GM12872 (cell line): Measurements from ENCODE around the gene ADAMTS1.

Source experiments
- TF ChIP-seq, protein P1 (sequence below): IDR thresholded peaks from 3 replicates; pipeline ENCODE4 v1.5.1; 2011; ENCODE audit warnings: low read depth, mild to moderate bottlenecking, low read length, moderate library complexity; ENCODE audit not compliant: insufficient read depth

Gene ADAMTS1

DNA sequence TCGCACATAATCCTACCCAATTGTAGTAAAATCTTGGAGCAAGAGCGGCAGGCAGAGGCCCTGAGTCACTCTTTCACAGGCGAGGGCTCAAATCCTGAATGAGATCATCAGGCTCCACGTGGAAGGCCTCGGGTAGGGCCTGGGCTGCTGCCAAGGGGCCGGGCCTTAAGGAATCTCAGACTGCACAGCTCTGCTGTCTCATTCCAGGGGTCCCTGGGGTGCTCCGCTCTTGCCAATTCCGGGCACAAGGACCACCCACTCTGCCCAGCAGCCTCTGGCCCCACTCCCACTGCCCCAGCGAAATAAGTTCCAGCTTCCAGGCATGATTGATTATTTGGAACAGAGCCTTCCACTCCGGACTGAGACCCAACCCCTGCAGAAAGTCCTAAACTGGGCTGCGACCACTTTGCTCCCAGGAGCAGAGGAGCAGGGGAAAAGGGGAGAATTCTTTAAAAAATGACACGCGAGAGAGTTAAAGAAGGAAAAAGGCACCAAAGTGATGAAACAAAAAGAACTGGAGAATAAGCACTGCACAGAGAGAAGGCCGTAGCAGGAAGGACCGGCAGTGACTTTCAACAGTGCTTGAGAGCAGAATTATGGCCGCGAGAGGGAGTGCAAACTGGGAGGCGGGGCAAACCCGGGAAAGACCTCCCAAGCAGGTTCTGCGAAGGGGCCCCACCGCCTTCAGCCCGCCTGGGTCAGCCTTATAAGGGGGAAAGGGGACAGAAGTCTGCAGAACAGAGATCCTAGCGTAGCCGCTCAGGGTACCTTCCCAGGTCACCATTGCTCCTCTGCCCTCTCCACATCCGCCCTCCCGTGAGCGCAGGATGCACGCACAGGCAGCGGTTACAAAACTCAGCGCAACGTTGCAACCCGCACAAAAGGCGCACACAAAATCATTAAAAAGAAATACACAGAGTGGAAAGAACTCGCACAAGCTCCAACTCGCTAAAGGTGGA lies 2.0 kb downstream of the ADAMTS1 start:
- TF ChIP-seq, protein P1, sequence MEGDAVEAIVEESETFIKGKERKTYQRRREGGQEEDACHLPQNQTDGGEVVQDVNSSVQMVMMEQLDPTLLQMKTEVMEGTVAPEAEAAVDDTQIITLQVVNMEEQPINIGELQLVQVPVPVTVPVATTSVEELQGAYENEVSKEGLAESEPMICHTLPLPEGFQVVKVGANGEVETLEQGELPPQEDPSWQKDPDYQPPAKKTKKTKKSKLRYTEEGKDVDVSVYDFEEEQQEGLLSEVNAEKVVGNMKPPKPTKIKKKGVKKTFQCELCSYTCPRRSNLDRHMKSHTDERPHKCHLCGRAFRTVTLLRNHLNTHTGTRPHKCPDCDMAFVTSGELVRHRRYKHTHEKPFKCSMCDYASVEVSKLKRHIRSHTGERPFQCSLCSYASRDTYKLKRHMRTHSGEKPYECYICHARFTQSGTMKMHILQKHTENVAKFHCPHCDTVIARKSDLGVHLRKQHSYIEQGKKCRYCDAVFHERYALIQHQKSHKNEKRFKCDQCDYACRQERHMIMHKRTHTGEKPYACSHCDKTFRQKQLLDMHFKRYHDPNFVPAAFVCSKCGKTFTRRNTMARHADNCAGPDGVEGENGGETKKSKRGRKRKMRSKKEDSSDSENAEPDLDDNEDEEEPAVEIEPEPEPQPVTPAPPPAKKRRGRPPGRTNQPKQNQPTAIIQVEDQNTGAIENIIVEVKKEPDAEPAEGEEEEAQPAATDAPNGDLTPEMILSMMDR = no peak

DNA sequence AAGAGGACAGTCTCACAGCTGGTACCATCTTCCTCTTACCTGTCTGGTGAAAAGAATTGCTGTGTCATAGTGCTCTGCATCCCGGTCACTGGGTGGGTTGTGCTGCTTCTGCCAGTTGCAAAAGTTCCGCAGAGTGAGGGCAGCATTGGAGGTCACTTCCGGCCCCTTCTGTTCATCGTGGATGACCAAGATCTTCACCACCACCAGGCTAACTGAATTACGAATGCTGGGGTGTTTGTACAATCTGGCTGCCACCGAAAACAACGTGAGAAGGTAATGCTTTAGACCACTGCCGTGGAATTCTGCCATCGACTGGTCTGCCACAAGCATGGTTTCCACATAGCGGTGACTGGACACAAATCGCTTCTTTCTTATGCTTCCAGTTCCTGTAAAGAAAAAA lies 2.9 kb downstream of the ADAMTS1 start:
- TF ChIP-seq, protein P1 = no peak

DNA sequence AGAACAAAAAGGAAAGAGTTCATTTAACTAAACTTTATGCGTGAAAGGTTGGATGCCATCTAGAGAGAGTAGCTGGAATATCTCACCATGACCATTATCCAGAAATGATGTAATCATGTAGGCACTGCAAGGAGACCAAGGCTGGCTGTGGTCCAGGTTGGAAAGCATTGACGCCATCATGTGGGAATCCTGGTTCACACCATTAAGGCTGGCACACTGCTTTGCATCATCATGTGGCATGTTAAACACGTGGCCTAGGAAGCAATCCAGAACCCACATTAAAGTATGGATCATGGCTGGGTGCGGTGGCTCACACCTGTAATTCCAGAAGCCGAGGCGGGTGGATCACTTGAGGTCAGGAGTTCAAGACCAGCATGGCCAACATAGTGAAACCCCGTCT lies 4.3 kb downstream of the ADAMTS1 start:
- TF ChIP-seq, protein P1 = no peak

DNA sequence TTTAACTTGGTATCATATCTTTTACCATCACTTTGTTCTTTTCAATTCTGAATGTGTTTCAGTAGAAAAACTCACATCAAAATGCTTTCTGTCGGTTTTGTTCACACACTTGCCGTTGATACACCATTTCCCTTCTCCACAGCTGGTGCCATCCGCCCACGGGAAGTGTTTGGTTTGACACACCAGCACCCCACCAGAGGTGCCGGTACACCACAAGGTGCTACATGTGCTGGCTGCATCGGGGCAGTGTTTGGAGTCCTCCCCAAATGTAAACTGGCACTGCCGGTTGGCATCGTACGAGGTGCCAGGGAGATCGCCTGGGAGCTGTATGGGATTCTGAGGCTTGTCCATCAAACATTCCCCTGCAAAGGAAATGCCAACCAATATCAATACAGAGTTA lies 5.0 kb downstream of the ADAMTS1 start:
- TF ChIP-seq, protein P1 = no peak

DNA sequence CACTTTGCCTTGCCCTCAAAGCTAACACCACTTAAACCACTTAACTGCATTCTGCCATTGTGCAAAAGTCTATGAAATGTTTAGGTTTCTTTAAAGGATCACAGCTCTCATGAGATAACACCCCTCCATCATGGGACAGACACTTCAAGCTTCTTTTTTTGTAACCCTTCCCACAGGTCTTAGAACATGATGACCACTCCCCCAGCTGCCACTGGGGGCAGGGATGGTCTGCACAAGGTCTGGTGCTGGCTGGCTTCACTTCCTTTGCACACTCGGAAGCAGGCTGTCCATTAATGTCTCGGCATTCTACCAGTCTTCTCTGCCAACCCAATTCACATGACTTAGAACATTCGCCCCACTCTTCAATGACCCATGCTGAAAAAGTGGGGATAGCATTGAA lies 7.7 kb downstream of the ADAMTS1 start:
- TF ChIP-seq, protein P1 = no peak

DNA sequence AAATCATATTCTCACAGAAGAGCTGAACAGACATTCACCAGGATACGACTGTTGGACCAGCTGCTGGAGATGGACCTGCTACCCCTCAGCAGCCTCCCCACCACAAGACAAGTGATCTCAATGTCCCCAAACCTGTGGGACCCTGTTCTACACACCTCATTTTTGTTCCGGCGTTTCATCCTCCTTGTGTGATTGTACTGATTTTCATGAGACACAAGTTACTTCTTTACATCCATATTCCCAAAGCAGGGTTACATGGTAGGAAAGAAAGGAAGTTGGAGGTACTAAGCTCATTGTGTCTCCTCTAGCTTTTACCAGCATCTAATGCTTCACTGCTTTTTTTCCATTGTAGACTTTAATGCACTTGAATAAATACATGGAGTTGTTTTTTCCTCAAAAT lies 8.7 kb downstream of the ADAMTS1 start:
- TF ChIP-seq, protein P1 = no peak

DNA sequence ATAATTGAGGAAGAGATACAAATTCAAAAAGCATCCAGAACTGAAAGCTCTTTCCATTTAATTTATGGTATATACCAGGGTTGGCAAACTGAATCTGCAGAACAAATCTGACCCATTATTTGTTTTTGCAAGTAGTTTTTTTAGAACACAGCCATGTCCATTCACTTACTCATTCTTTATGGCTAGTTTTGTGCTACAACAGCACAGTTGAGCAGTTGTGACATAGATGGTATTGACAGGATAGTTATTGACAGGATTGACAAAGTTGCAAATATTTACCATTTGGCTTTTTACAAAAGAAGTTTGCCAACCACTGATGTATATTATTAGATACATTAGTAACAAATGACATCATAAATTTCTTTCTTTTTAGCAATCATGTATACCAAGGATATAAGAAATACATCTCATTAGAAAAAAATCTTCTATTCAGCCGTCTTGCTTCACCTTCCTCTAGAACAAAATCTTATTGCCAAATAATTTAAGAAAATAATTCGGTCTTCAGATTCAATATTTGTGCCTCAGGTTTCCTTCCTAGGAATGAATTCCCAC lies 9.4 kb downstream of the ADAMTS1 start:
- TF ChIP-seq, protein P1 = no peak
